ENCODE results near the gene MTHFD2. TPM values are rescaled to one million over a fixed set of nuclear protein-coding genes. Genes with fewer than 3 reads are reported as not detected.

Gene MTHFD2
- total and polyA plus RNA-seq, 2 of the 8 experiments (the other 6 are each of a cell fraction or from before 2014, with no cell fraction given), result 99.5 to 291 TPM

GRCh38 chr2:74228772-74229171, 30.4 kb downstream of the MTHFD2 start:
- Histone ChIP-seq H3K27me3 (replicated peaks in 1 of 4; ENCODE audit: control insufficient read depth in 3 of 4, extremely low read depth in 1 of 4, insufficient read depth in 3 of 4, low read length in 3 of 4) (no peaks in the 10 kb centered on the region), H3K56ac (replicated peaks; ENCODE audit: insufficient read length, low read depth, low read length) (no peak overlapping the region), H3K4me1 (replicated peaks in 1 of 4; ENCODE audit: control insufficient read depth in 3 of 4, insufficient read depth in 4 of 4, low read length in 3 of 4) (peaks cover 0 to 3% (median 1%) of the 10 kb centered on the region in 4 experiments; a peak in 3 of 7 replicates), H3K9me3 (ENCODE audit: insufficient read depth in 2 of 2, low read depth in 1 of 2, low read length in 1 of 2) (no peaks in the 10 kb centered on the region), H3K23ac (ENCODE audit: insufficient read length) (no peak overlapping the region), H4K8ac (ENCODE audit: extremely low read depth, insufficient read depth, low read length) (no peak overlapping the region), H3K9ac (replicated peaks in 1 of 4; ENCODE audit: extremely low read depth in 1 of 4, low read depth in 3 of 4, low read length in 3 of 4) (no peak overlapping the region), H3K27ac (ENCODE audit: low read depth, low read length) (no peak overlapping the region), H3K79me2 (ENCODE audit: control insufficient read depth in 1 of 2, insufficient read depth in 2 of 2, low read length in 2 of 2) (no peaks in the 10 kb centered on the region), H3K36me3 (ENCODE audit: control insufficient read depth in 2 of 4, insufficient read depth in 4 of 4, low read length in 3 of 4) (no peaks in the 10 kb centered on the region), H2AFZ (ENCODE audit: low read length) (no peak overlapping the region), H3K4me2 (ENCODE audit: insufficient read depth in 1 of 2, low read depth in 2 of 2, low read length in 2 of 2) (0 out of 4 replicates have a peak overlapping the region, but pooled peaks of 1 of the 2 experiments have one; percentile 14), H2BK20ac (ENCODE audit: low read length) (no peak overlapping the region), H3K14ac (ENCODE audit: insufficient read length) (no peak overlapping the region), H3K79me1 (ENCODE audit: low read depth, low read length) (no peaks in the 10 kb centered on the region), H3K4ac (replicated peaks; ENCODE audit: insufficient read length, low read depth, low read length) (no peak overlapping the region), H2BK12ac (ENCODE audit: low read depth, low read length) (no peak overlapping the region), H3K23me2 (ENCODE audit: low read depth, low read length) (no peaks in the 10 kb centered on the region), H4K91ac (replicated peaks; ENCODE audit: insufficient read length, low read length) (no peak overlapping the region), H2BK120ac (replicated peaks; ENCODE audit: low read depth, low read length) (no peak overlapping the region), H4K5ac (ENCODE audit: insufficient read length, low read depth, low read length) (no peak overlapping the region), H4K20me1 (replicated peaks in 1 of 2; ENCODE audit: control insufficient read depth in 1 of 2, insufficient read depth in 2 of 2, low read length in 2 of 2) (no peaks in the 10 kb centered on the region), H2BK15ac (ENCODE audit: low read length) (no peak overlapping the region), H2AK5ac (ENCODE audit: low read depth, low read length) (no peak overlapping the region), H3K4me3 (ENCODE audit: extremely low read depth in 1 of 4, insufficient read depth in 2 of 4, low read depth in 3 of 4, low read length in 4 of 4) (no peak overlapping the region), H3K18ac (ENCODE audit: extremely low read depth, low read length) (no peak overlapping the region), H2BK5ac (ENCODE audit: low read depth, low read length) (no peak overlapping the region)
- CTCF ChIA-PET (ENCODE audit: partially characterized antibody), result interaction anchor here (0.6 to 3.1 kb wide), 13 partner anchors 7 to 318 kb away, joined by 3 to 13 read pairs (median 5); partner anchors contain the start of gene MTHFD2
- POLR2A ChIA-PET (ENCODE audit: partially characterized antibody), result interaction anchor here (0.6 to 72.1 kb wide), 6 partner anchors 12 to 151 kb away, joined by 3 to 2699 read pairs (median 4); partner anchors contain the start of genes BOLA3, DCTN1, MOB1A and MTHFD2
- DNase-seq (ENCODE audit: low read depth in 1 of 2, low spot score in 2 of 2) (no peak), FAIRE-seq (peak; percentile 62)
- WGBS, 2 experiments (ENCODE audit: extremely low coverage in 1 of 2, insufficient coverage in 1 of 2, insufficient read length in 1 of 2, insufficient replicate concordance in 2 of 2, low coverage in 1 of 2, low lambda C conversion rate in 2 of 2, missing lambda C conversion rate in 1 of 2), result 87% methylated on average over 3 of the region's 4 CpGs; no CpG with 5 or more reads in 1 of the 2 experiments
- TF ChIP-seq CBX5 (IDR thresholded peaks at IDR 0.05; ENCODE audit: low read depth, low read length) (no peak), SP2 (IDR thresholded peaks at IDR 0.05; ENCODE audit: low read length) (no peak), RFX5 (IDR thresholded peaks at IDR 0.05; ENCODE audit: borderline replicate concordance, low read depth, low read length) (no peak), SP4 (IDR thresholded peaks at IDR 0.05; ENCODE audit: low read length) (no peak)
